ENCODE measurements around the gene SULT1B1. TPM values are rescaled to one million over a fixed set of nuclear protein-coding genes. Genes with fewer than 3 reads are reported as not detected.
A peak's percentile ranks its signal among the peaks of the same experiment; 100 is the strongest.

Gene SULT1B1
- polyA plus RNA-seq, 10 donors, result 0.41 to 8.3 (median 0.64) TPM

GRCh38 chr4:69697536-69698242 is 62.7 kb downstream of the SULT1B1 start:
- DNase-seq, result no peak

DNA sequence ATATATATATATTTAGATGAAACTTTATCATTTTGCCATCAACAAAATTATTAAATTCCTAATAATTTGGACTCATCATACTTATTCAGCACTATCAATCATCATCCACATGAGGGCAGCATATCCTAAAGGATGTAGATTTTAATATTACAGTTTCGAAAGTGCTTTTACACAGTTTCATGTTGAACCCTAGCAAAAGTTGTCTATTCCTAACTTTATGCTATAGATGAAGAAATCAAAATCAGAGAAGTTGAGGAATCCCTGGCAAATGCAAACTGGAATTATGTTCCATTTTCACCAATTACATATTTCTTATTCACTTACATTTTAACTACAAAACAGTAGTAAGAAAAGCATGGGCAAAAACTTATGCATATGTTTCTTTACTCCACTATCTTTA is 70.8 kb downstream of the SULT1B1 start:
- DNase-seq, result peak; percentile 50 to 75 (median 51)

DNA sequence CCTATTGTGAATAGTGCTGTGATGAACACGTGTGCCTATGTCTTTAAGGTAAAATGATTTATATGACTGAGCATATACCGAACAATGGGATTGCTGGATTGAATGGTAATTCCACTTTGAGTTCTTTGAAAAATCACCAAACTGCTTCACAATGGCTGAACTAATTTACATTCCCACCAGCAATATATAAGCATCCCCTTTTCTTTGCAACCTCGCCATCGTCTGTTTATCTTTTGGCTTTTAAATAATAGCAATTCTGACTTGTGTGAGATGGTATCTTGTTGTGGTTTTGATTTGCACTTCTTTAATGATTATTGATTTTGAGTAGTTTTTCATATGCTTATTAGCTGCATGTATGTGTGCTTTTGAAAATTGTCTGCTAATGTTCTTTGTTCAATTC is 75.6 kb downstream of the SULT1B1 start:
- DNase-seq, result no peak

Other genes starting within 250 kb of the SULT1B1 start
- under 1 TPM in 1 of 10 donors, not detected in 9; 0.15 TPM for gene UGT2A2, start 121.0 kb downstream of the SULT1B1 start, polyA plus RNA-seq (ENCODE audit: insufficient read length in 10 of 10)
- under 1 TPM in 6 of 10 donors, not detected in 4; 0.07 to 0.54 (median 0.18) TPM for gene UGT2A1, start 107.4 kb downstream of the SULT1B1 start, polyA plus RNA-seq (ENCODE audit: insufficient read length in 10 of 10)
- gene SULT1E1, start 99.5 kb upstream of the SULT1B1 start, polyA plus RNA-seq (ENCODE audit: insufficient read length in 10 of 10), result 10 to 100 TPM; 18.7 to 87.5 (median 34.9) TPM
- not detected for gene CSN1S1, start 170.4 kb upstream of the SULT1B1 start, polyA plus RNA-seq (ENCODE audit: insufficient read length in 10 of 10)
- not detected for gene CSN2, start 205.1 kb upstream of the SULT1B1 start, polyA plus RNA-seq (ENCODE audit: insufficient read length in 10 of 10)
- gene STATH, start 235.3 kb upstream of the SULT1B1 start, polyA plus RNA-seq (ENCODE audit: insufficient read length in 10 of 10), result not detected

Measured in muscle of back (tissue), 11 donors.